PC-3 (cell line): Measurements from ENCODE around the gene VSTM5.

Experiments used
- EZH2 ChIP-seq: fragments of 300-600 bp; sonication (generic); IDR thresholded peaks from one replicate; pipeline ENCODE4 v1.6.1; 2017; ENCODE audit warnings: antibody characterized with exemption, mild to moderate bottlenecking, low read length; ENCODE audit not compliant: unreplicated experiment
- EZH2phosphoT487 ChIP-seq: fragments of 300-600 bp; sonication (generic); IDR thresholded peaks from 2 replicates; pipeline ENCODE4 v1.6.1; 2018; ENCODE audit warnings: mild to moderate bottlenecking, antibody characterized with exemption, low read length, borderline replicate concordance
- TF ChIP-seq, protein P1 (sequence below): fragments of 300-600 bp; sonication (generic); conservative IDR thresholded peaks from 2 replicates; pipeline ENCODE4 v1.5.1; 2017; ENCODE audit warnings: antibody characterized with exemption, low read depth, mild to moderate bottlenecking, low read length

- TF ChIP-seq, protein P1, sequence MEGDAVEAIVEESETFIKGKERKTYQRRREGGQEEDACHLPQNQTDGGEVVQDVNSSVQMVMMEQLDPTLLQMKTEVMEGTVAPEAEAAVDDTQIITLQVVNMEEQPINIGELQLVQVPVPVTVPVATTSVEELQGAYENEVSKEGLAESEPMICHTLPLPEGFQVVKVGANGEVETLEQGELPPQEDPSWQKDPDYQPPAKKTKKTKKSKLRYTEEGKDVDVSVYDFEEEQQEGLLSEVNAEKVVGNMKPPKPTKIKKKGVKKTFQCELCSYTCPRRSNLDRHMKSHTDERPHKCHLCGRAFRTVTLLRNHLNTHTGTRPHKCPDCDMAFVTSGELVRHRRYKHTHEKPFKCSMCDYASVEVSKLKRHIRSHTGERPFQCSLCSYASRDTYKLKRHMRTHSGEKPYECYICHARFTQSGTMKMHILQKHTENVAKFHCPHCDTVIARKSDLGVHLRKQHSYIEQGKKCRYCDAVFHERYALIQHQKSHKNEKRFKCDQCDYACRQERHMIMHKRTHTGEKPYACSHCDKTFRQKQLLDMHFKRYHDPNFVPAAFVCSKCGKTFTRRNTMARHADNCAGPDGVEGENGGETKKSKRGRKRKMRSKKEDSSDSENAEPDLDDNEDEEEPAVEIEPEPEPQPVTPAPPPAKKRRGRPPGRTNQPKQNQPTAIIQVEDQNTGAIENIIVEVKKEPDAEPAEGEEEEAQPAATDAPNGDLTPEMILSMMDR, result no peak
- TF ChIP-seq EZH2, result no peak
- TF ChIP-seq EZH2phosphoT487, result no peak
These were observed 42.4 kb downstream of the VSTM5 start for GRCh38 chr11:93807980-93808379.
